ENCODE results near the gene COX20.

COX20 gene

GRCh38 chr1:244804841-244805240, 30.6 kb upstream of the COX20 start:
- TF ChIP-seq CTCF (conservative IDR thresholded peaks at IDR 0.05; ENCODE audit: low read depth, low read length), result no peak
- no peak overlapping the region for H3K4me3 ChIP-seq (ENCODE audit: low read length)
- no peak for DNase-seq (ENCODE audit: low read depth)

GRCh38 chr1:244807138-244807537, 28.3 kb upstream of the COX20 start:
- no peak for TF ChIP-seq CTCF (conservative IDR thresholded peaks at IDR 0.05; ENCODE audit: low read depth, low read length)
- no peak for DNase-seq (ENCODE audit: low read depth)
- H3K4me3 ChIP-seq (ENCODE audit: low read length), result no peak overlapping the region

- no peak for DNase-seq (ENCODE audit: low read depth)
- H3K4me3 ChIP-seq (ENCODE audit: low read length), result no peak overlapping the region
- no peak for TF ChIP-seq CTCF (conservative IDR thresholded peaks at IDR 0.05; ENCODE audit: low read depth, low read length)
These were observed 25.2 kb upstream of the COX20 start for GRCh38 chr1:244810221-244810620.

GRCh38 chr1:244813327-244813726, 22.1 kb upstream of the COX20 start:
- DNase-seq (ENCODE audit: low read depth), result no peak
- H3K4me3 ChIP-seq (ENCODE audit: low read length), result no peak overlapping the region
- TF ChIP-seq CTCF (conservative IDR thresholded peaks at IDR 0.05; ENCODE audit: low read depth, low read length), result no peak

- no peak overlapping the region for H3K4me3 ChIP-seq (ENCODE audit: low read length)
- no peak for TF ChIP-seq CTCF (conservative IDR thresholded peaks at IDR 0.05; ENCODE audit: low read depth, low read length)
- no peak for DNase-seq (ENCODE audit: low read depth)
These were observed 19.8 kb upstream of the COX20 start for GRCh38 chr1:244815600-244816099.

GRCh38 chr1:244817415-244817894, 18.0 kb upstream of the COX20 start:
- no peak for TF ChIP-seq CTCF (conservative IDR thresholded peaks at IDR 0.05; ENCODE audit: low read depth, low read length)
- H3K4me3 ChIP-seq (ENCODE audit: low read length), result no peak overlapping the region
- DNase-seq (ENCODE audit: low read depth), result no peak

GRCh38 chr1:244820131-244820530, 15.3 kb upstream of the COX20 start:
- no peak overlapping the region for H3K4me3 ChIP-seq (ENCODE audit: low read length)
- DNase-seq (ENCODE audit: low read depth), result no peak
- no peak for TF ChIP-seq CTCF (conservative IDR thresholded peaks at IDR 0.05; ENCODE audit: low read depth, low read length)

All from retinal pigment epithelial cell (primary cell).